Endodermal cell (in vitro differentiated cells): ENCODE data around the gene LOXHD1. TPM values are rescaled to one million over a fixed set of nuclear protein-coding genes. Genes with fewer than 3 reads are reported as not detected.

ENCODE experiments used
- DNase-seq: peaks from one replicate; pipeline ENCODE4 v3.0.0-alpha.2; 2017
- H3K27ac ChIP-seq: 2 replicates; pipeline ENCODE4 v1.5.1; 2013; ENCODE audit warnings: mild to moderate bottlenecking, low read depth, low read length, moderate library complexity
- H3K27me3 ChIP-seq: 2 replicates; pipeline ENCODE4 v1.6.1; 2013; ENCODE audit warnings: mild to moderate bottlenecking, low read length, moderate library complexity; ENCODE audit not compliant: insufficient read depth, control insufficient read depth, poor library complexity, severe bottlenecking
- H3K36me3 ChIP-seq: 2 replicates; pipeline ENCODE4 v1.7.0; 2013; ENCODE audit warnings: mild to moderate bottlenecking, low read length, moderate library complexity; ENCODE audit not compliant: control insufficient read depth, insufficient read depth
- H3K4me1 ChIP-seq: one replicate; pipeline ENCODE4 v1.7.0; 2013; ENCODE audit warnings: low read length; ENCODE audit not compliant: control insufficient read depth, insufficient read depth
- H3K4me3 ChIP-seq: 2 replicates; pipeline ENCODE4 v1.5.1; 2013; ENCODE audit warnings: mild to moderate bottlenecking, low read length, moderate library complexity
- H3K9ac ChIP-seq: 2 replicates; pipeline ENCODE4 v1.6.1; 2013; ENCODE audit warnings: mild to moderate bottlenecking, low read length, moderate library complexity; ENCODE audit not compliant: poor library complexity, severe bottlenecking; ENCODE audit errors: extremely low read depth
- H3K9me3 ChIP-seq: 2 replicates; pipeline ENCODE4 v1.6.1; 2013; ENCODE audit warnings: mild to moderate bottlenecking, low read length, moderate library complexity; ENCODE audit not compliant: control insufficient read depth
- H3K27ac Mint-ChIP-seq: 2 replicates; pipeline ENCODE4 v1.8.0; 2020; ENCODE audit warnings: mixed read lengths
- H3K27me3 Mint-ChIP-seq: 2 replicates; pipeline ENCODE4 v1.8.0; 2021; ENCODE audit warnings: mild to moderate bottlenecking, mixed read lengths; ENCODE audit not compliant: insufficient read depth
- H3K36me3 Mint-ChIP-seq: 2 replicates; pipeline ENCODE4 v1.8.0; 2020; ENCODE audit warnings: low read depth, mixed read lengths
- H3K4me1 Mint-ChIP-seq: 2 replicates; pipeline ENCODE4 v1.8.0; 2020; ENCODE audit warnings: mixed read lengths
- H3K4me3 Mint-ChIP-seq: 2 replicates; pipeline ENCODE4 v1.8.0; 2020; ENCODE audit warnings: mild to moderate bottlenecking, moderate library complexity, mixed read lengths
- H3K9me3 Mint-ChIP-seq: 2 replicates; pipeline ENCODE4 v1.8.0; 2020; ENCODE audit warnings: mild to moderate bottlenecking, mixed read lengths
- CTCF ChIP-seq: fragments of 200-600 bp; sonication (generic); conservative IDR thresholded peaks from 2 replicates; pipeline ENCODE4 v1.5.0; 2021; ENCODE audit warnings: antibody characterized with exemption, mild to moderate bottlenecking
- WGBS, 2 experiments: methylation state at CpG; one replicate each; pipeline versions ENCODE4 v1.1.5 to v1.1.7; 2013; ENCODE audit warnings: missing lambda C conversion rate in 2 of 2, mixed read lengths in 1 of 2; ENCODE audit not compliant: insufficient coverage in 1 of 2, insufficient read length in 1 of 2; 5-methylcytosine and 5-hydroxymethylcytosine counted together
- total RNA-seq, 2 donors: library from RNA; stranded (reverse); fragmentation: NEBNext Ultra II Directional in 1 of 2; extraction: Animal tissue kit (Norgen Biotek cat#: 25700) in 1 of 2; gene quantifications; 2 replicates in 1 of 2; 3 replicates in 1 of 2; pipeline ENCODE4 v1.2.1, GENCODE V29; 2021

LOXHD1 gene
- total RNA-seq, 2 donors from 2014 or later: 2.1 TPM; not detected in 1

GRCh38 chr18:46571756-46572155 lies 85.3 kb downstream of the LOXHD1 start:
- Mint-ChIP-seq H3K36me3 (no peaks in the 10 kb centered on the region), H3K9me3 (no peaks in the 10 kb centered on the region), H3K27me3 (no peaks in the 10 kb centered on the region), H3K4me3 (no peak overlapping the region), H3K27ac (no peak overlapping the region), H3K4me1 (no peaks in the 10 kb centered on the region)
- 89 to 92% methylated on average over 1 to 6 of the region's 6 CpGs for WGBS, 2 experiments
- no peaks in the 10 kb centered on the region for H3K36me3 ChIP-seq
- TF ChIP-seq CTCF: no peak
- no peaks in the 10 kb centered on the region for H3K9me3 ChIP-seq
- H3K4me3 ChIP-seq: no peak overlapping the region
- H3K27ac ChIP-seq: no peak overlapping the region
- DNase-seq: no peak
- no peak overlapping the region for H3K9ac ChIP-seq
- no peaks in the 10 kb centered on the region for H3K4me1 ChIP-seq
- H3K27me3 ChIP-seq: peaks cover 21% of the 10 kb centered on the region

- no peak for TF ChIP-seq CTCF
- Mint-ChIP-seq H3K4me1 (no peaks in the 10 kb centered on the region), H3K4me3 (no peak overlapping the region), H3K27ac (no peak overlapping the region), H3K27me3 (no peaks in the 10 kb centered on the region), H3K36me3 (no peaks in the 10 kb centered on the region), H3K9me3 (no peaks in the 10 kb centered on the region)
- 87 to 96% methylated on average over 6 of the region's 6 CpGs for WGBS, 2 experiments
- H3K27me3 ChIP-seq: peaks cover 21% of the 10 kb centered on the region
- H3K9ac ChIP-seq: no peak overlapping the region
- no peak for DNase-seq
- no peaks in the 10 kb centered on the region for H3K36me3 ChIP-seq
- H3K4me1 ChIP-seq: no peaks in the 10 kb centered on the region
- H3K27ac ChIP-seq: no peak overlapping the region
- no peaks in the 10 kb centered on the region for H3K9me3 ChIP-seq
- no peak overlapping the region for H3K4me3 ChIP-seq
These were observed 86.4 kb downstream of the LOXHD1 start for GRCh38 chr18:46570666-46571065.

- 89 to 97% methylated on average over 5 of the region's 5 CpGs for WGBS, 2 experiments
- Histone ChIP-seq H3K36me3 (no peaks in the 10 kb centered on the region), H3K9me3 (no peaks in the 10 kb centered on the region), H3K27ac (no peak overlapping the region), H3K27me3 (peaks cover 21% of the 10 kb centered on the region), H3K9ac (no peak overlapping the region), H3K4me1 (no peaks in the 10 kb centered on the region), H3K4me3 (no peak overlapping the region)
- no peak for DNase-seq
- H3K4me1 Mint-ChIP-seq: peaks cover 3% of the 10 kb centered on the region
- no peaks in the 10 kb centered on the region for H3K36me3 Mint-ChIP-seq
- H3K4me3 Mint-ChIP-seq: no peak overlapping the region
- no peaks in the 10 kb centered on the region for H3K9me3 Mint-ChIP-seq
- TF ChIP-seq CTCF: no peak
- no peak overlapping the region for H3K27ac Mint-ChIP-seq
- no peaks in the 10 kb centered on the region for H3K27me3 Mint-ChIP-seq
These were observed 86.9 kb downstream of the LOXHD1 start for GRCh38 chr18:46570134-46570533.
